HEK293T (cell line): ENCODE measurements around the gene MYLK.

Experiments
- CTCF ChIA-PET: fragments of 350-600 bp; formaldehyde crosslinking; extraction: SDS; loops from one replicate; lab custom pipeline; 2021; ENCODE audit warnings: antibody characterized with exemption, inconsistent platforms; lab: Yijun Ruan, JAX
- POLR2A ChIA-PET: fragments of 350-600 bp; formaldehyde crosslinking; extraction: SDS; loops from one replicate; lab custom pipeline; 2020; ENCODE audit warnings: antibody characterized with exemption, inconsistent platforms; lab: Yijun Ruan, JAX
- DNase-seq: peaks from one replicate; pipeline ENCODE4 v3.0.0; 2012; ENCODE audit warnings: mixed read lengths; ENCODE audit errors: extremely low spot score
- ARNT ChIP-seq: fragments of 450-650 bp; IDR thresholded peaks from 2 replicates; pipeline ENCODE4 v1.6.1; 2017; ENCODE audit warnings: mild to moderate bottlenecking
- BHLHE40 ChIP-seq: fragments of 450-650 bp; IDR thresholded peaks from 2 replicates; pipeline ENCODE4 v1.6.1; 2016; ENCODE audit warnings: mild to moderate bottlenecking, moderate library complexity, borderline replicate concordance
- CTBP1 ChIP-seq: fragments of 450-650 bp; IDR thresholded peaks from 2 replicates; pipeline ENCODE4 v1.6.1; 2016; ENCODE audit warnings: borderline replicate concordance
- ELF4 ChIP-seq: fragments of 450-650 bp; IDR thresholded peaks from 2 replicates; pipeline ENCODE4 v1.6.1; 2017; ENCODE audit warnings: antibody characterized with exemption
- FOXA1 ChIP-seq: fragments of 450-650 bp; IDR thresholded peaks from 2 replicates; pipeline ENCODE4 v1.6.1; 2016; ENCODE audit warnings: mild to moderate bottlenecking
- FOXK2 ChIP-seq: fragments of 450-650 bp; IDR thresholded peaks from 2 replicates; pipeline ENCODE4 v1.6.1; 2016; ENCODE audit warnings: mild to moderate bottlenecking
- FOXM1 ChIP-seq: fragments of 450-650 bp; IDR thresholded peaks from 2 replicates; pipeline ENCODE4 v1.6.1; 2017; ENCODE audit warnings: mild to moderate bottlenecking, borderline replicate concordance
- HDGF ChIP-seq: fragments of 450-650 bp; IDR thresholded peaks from 2 replicates; pipeline ENCODE4 v1.6.1; 2017; ENCODE audit warnings: antibody characterized with exemption, borderline replicate concordance
- L3MBTL2 ChIP-seq: fragments of 450-650 bp; conservative IDR thresholded peaks from 2 replicates; pipeline ENCODE4 v1.6.1; 2016; ENCODE audit warnings: mild to moderate bottlenecking
- LEF1 ChIP-seq: fragments of 450-650 bp; IDR thresholded peaks from 2 replicates; pipeline ENCODE4 v1.6.1; 2017; ENCODE audit warnings: mild to moderate bottlenecking, borderline replicate concordance
- NFRKB ChIP-seq: fragments of 450-650 bp; IDR thresholded peaks from 2 replicates; pipeline ENCODE4 v1.6.1; 2016; ENCODE audit warnings: mild to moderate bottlenecking, moderate library complexity
- SP1 ChIP-seq: fragments of 450-650 bp; IDR thresholded peaks from 2 replicates; pipeline ENCODE4 v1.6.1; 2017
- SUZ12 ChIP-seq: fragments of 450-650 bp; IDR thresholded peaks from 2 replicates; pipeline ENCODE4 v1.6.1; 2016; ENCODE audit warnings: mild to moderate bottlenecking
- TARDBP ChIP-seq: fragments of 450-650 bp; IDR thresholded peaks from 2 replicates; pipeline ENCODE4 v1.6.1; 2016
- ZNF384 ChIP-seq: fragments of 450-650 bp; IDR thresholded peaks from 2 replicates; pipeline ENCODE4 v1.6.1; 2016
- TF ChIP-seq, protein P1 (sequence below): fragments of 450-650 bp; IDR thresholded peaks from 2 replicates; pipeline ENCODE4 v1.6.1; 2016

MYLK gene

GRCh38 chr3:123638936-123639689 is 245.0 kb downstream of the MYLK start:
- TF ChIP-seq CTBP1 = no peak
- TF ChIP-seq FOXM1 = no peak
- DNase-seq = no peak
- CTCF ChIA-PET = no interaction called here
- POLR2A ChIA-PET = no interaction called here

- DNase-seq = no peak
- POLR2A ChIA-PET = no interaction called here
- CTCF ChIA-PET = no interaction called here
- no peak for TF ChIP-seq FOXA1
Measured at GRCh38 chr3:123637841-123638240, 246.3 kb downstream of the MYLK start.

DNA sequence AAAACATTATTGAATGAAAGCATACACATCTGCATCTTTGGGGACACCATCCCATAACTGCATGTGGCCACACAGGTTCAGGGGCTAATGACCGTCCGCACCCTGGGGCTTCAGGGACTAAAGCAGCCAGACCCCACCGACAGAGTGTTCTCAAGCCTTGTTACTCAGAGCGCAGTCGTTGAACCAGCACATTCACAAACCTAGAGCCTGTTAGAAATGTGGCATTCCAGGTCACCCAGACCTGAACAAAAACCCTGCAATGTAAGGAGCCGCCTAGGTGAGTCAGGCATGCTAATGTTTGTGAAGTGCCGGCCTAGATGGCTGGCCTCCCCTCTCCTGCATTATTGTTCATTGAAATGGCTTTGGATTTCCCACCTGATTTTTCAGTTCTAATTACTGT is 247.0 kb downstream of the MYLK start:
- TF ChIP-seq ARNT (no peak), L3MBTL2 (no peak), LEF1 (no peak), BHLHE40 (no peak), NFRKB (no peak)
- TF ChIP-seq, protein P1, sequence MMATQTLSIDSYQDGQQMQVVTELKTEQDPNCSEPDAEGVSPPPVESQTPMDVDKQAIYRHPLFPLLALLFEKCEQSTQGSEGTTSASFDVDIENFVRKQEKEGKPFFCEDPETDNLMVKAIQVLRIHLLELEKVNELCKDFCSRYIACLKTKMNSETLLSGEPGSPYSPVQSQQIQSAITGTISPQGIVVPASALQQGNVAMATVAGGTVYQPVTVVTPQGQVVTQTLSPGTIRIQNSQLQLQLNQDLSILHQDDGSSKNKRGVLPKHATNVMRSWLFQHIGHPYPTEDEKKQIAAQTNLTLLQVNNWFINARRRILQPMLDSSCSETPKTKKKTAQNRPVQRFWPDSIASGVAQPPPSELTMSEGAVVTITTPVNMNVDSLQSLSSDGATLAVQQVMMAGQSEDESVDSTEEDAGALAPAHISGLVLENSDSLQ = no peak
- no peak for DNase-seq
- ChIA-PET CTCF (no interaction called here), POLR2A (no interaction called here)

DNA sequence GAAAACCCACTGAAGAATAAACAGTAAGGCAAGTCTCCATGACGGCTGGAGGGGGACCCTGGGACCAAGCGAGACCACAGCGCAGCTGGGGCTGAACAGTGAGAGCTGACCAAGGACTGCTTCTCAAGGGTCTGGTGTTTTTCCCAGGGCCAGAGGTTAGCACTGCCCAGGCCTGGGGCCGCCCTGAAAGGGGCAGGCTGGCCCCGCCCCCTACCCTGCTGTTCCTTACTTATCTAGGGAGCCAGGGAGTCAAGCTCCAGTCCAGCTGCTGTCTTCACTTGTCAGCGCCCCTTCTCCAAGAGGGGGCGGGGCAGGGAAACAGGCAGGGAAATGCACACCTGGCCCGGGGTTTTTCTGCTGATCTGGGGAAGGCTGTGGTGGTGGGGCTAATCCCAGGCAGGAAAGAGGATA is 247.7 kb downstream of the MYLK start:
- no peak for DNase-seq
- TF ChIP-seq, protein P1 = no peak
- CTCF ChIA-PET = interaction anchor here (0.6 kb wide), 1 partner anchor 605 kb away, joined by 3 read pairs; no protein-coding TSS in a partner anchor
- POLR2A ChIA-PET = no interaction called here

DNA sequence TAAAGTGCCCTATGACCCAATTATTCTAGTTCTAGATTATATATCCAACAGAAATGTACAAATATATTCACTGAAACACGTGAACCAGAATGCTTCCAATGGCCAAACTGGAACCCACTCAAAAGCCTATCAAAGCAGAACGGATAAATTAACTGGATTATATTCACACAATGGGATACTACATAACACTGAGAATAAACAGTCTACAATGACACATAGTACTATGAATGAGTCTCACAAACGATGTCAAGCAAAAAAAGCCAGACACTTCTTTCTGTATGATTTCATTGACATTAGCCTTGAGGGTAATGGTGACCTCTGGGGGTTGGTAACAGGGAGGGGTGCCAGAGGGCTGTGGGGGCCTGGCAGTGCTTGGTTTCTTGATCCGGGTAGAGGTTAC is 248.4 kb downstream of the MYLK start:
- POLR2A ChIA-PET = no interaction called here
- TF ChIP-seq HDGF (no peak), NFRKB (no peak), ARNT (no peak), ELF4 (no peak), FOXM1 (no peak), BHLHE40 (no peak), ZNF384 (no peak), SUZ12 (no peak)
- TF ChIP-seq, protein P1 = no peak
- DNase-seq = no peak
- CTCF ChIA-PET = interaction anchor here (0.6 kb wide), 1 partner anchor 604 kb away, joined by 3 read pairs; no protein-coding TSS in a partner anchor

DNA sequence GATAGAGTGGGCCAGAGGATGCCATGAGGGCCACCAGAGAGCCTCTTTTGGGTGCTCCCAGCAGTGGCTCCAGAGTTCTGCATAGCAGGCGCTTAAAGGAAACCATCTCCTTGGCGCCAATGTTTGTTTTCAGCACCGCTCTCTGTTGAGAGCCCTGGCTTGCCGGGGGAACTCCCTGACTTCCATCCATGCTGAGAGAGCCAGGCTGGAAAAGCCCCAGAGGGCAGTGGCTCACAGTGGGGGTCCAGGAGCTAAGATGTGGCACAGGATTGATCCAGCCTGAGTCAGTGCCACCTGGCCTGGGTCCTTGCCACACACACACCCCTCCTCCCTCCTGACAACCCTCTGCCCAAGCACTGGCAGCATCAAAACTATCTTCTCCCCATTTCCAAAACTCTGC is 248.9 kb downstream of the MYLK start:
- ChIA-PET POLR2A (no interaction called here), CTCF (no interaction called here)
- no peak for TF ChIP-seq ELF4
- no peak for TF ChIP-seq SP1
- TF ChIP-seq HDGF = no peak
- no peak for TF ChIP-seq TARDBP
- TF ChIP-seq LEF1 = no peak
- no peak for TF ChIP-seq L3MBTL2
- DNase-seq = no peak

DNA sequence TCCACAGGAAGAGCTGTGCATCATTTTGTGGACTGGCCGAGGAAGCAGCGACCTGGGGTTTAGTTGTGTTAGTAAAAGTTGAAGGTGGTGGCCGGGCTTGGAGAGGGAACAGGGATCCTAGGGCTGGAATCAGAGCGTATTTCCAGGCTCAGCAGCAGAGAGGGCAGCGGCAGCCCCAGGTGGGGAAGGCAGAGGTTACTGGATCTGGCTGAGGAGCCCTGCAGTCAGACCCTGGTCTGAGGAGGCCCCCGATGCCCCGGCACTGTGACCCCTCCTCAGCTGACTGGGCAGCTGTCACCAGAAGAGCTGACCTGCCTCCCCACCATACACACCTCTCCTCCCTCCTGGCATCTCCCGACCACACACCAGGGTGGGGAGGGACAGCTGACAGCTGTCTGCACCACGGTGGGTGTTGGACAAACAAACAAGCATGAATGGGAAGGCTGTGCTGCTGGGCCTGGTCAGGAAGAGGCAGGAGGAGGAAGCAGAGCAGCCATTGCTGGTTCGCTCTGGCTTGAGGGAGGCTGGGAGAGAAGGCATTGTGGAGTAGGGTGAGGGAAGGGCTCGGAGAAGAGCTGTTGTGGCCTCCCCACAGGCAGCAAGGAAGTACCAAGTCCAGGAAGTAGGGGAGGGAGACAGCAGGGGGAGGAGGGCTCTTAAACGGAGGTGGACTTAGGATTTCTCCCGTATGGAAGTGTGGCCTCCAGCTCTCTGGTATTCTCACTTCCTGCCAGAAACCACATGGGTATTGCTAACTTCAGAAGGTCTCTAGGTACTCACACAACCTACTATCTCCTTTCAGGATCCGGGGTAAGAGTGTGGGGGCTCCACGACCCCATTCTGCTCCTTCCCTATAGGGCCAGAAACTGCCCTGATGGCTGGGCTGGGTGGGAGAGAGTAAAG is 249.7 kb downstream of the MYLK start:
- CTCF ChIA-PET = interaction anchor here (1.2 kb wide), 1 partner anchor 8 kb away, joined by 3 read pairs; no protein-coding TSS in a partner anchor

More for the DNA sequence above, 249.7 kb downstream of the MYLK start:
- TF ChIP-seq LEF1 = no peak
- TF ChIP-seq ARNT = no peak
- no peak for TF ChIP-seq BHLHE40
- no peak for TF ChIP-seq TARDBP
- no peak for TF ChIP-seq HDGF
- TF ChIP-seq ELF4 = no peak
- TF ChIP-seq CTBP1 = no peak
- TF ChIP-seq FOXA1 = no peak
- no peak for TF ChIP-seq SUZ12
- TF ChIP-seq, protein P1 = no peak
- no peak for TF ChIP-seq FOXM1
- no peak for TF ChIP-seq ZNF384
- TF ChIP-seq SP1 = no peak
- no peak for TF ChIP-seq L3MBTL2
- TF ChIP-seq FOXK2 = no peak
- no peak for TF ChIP-seq NFRKB
- no peak for DNase-seq
- POLR2A ChIA-PET = interaction anchor here (1.0 kb wide), 1 partner anchor 48 kb away, joined by 3 read pairs; no protein-coding TSS in a partner anchor
